Measurements from ENCODE around the gene HOMER3. TPM values are rescaled to one million over a fixed set of nuclear protein-coding genes. Genes with fewer than 3 reads are reported as not detected.

Gene HOMER3
- total RNA-seq, 2 donors from 2014 or later = 27.5 to 29.0 TPM

DNA sequence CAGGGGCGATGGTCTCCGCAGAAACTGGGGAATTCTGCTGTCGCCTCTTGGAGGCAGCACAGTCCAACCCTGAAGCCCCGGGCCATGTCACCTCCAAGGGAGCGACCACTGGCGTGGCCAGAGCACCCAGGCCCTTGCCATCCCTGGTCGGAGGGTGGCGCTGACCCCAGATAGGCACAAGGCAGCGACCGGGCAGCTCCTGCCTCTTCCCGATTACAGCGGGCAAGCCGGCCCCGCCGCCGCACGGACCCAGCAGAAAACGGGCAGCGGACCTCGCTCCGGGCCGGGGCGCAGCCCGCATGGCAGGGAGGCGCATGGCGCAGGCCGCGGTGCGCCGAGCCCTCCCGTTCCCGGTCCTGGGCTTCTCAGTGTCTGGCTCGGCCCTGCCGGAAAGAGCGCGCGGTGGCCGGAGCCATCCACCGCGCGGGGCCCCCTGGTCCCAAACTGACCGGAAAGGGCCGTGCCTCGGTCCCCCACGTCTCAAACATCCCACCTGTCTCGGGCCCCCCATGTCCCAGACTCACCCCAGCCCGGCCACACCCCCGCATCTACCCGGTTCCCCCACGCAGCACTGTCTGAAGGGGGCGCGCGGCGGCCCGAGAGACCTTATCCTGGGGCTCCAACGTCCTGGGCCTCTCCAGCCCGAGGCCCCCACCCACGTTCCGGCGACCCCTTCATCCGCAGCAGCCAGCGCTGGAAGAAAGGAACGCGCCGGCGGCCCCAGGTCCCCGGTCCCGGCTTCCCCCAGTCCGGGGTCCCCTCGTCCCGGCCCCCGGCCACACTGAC is 45.8 kb downstream of the HOMER3 start:
- intact Hi-C loops (cut with DNase I) = no loop called here
- ATAC-seq (peak; percentile 21), DNase-seq (peak in 3 of 4 donors; percentile 33 to 51 (median 48))
- TF ChIP-seq POLR2A (IDR thresholded peaks at IDR 0.05) = no peak
- TF ChIP-seq, protein P1, sequence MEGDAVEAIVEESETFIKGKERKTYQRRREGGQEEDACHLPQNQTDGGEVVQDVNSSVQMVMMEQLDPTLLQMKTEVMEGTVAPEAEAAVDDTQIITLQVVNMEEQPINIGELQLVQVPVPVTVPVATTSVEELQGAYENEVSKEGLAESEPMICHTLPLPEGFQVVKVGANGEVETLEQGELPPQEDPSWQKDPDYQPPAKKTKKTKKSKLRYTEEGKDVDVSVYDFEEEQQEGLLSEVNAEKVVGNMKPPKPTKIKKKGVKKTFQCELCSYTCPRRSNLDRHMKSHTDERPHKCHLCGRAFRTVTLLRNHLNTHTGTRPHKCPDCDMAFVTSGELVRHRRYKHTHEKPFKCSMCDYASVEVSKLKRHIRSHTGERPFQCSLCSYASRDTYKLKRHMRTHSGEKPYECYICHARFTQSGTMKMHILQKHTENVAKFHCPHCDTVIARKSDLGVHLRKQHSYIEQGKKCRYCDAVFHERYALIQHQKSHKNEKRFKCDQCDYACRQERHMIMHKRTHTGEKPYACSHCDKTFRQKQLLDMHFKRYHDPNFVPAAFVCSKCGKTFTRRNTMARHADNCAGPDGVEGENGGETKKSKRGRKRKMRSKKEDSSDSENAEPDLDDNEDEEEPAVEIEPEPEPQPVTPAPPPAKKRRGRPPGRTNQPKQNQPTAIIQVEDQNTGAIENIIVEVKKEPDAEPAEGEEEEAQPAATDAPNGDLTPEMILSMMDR (IDR thresholded peaks at IDR 0.05) = peak in 4 of 7 experiments; percentile 8 to 38 (median 24)
- peaks cover 0 to 6% of the 10 kb centered on the region in 2 donors for H3K27me3 ChIP-seq
- H3K36me3 ChIP-seq (replicated peaks in 1 of 2; ENCODE audit: insufficient read depth in 1 of 2, low read depth in 2 of 2) = peaks cover 0 to 2% of the 10 kb centered on the region in 2 donors
- H3K4me1 ChIP-seq = peaks cover 15% of the 10 kb centered on the region
- H3K9me3 ChIP-seq = no peaks in the 10 kb centered on the region
- H3K4me3 ChIP-seq = no peak overlapping the region
- WGBS, 2 donors = 1% methylated on average over 55 of the region's 72 CpGs; no CpG with 5 or more reads in 1 of the 2 donors
- H3K27ac ChIP-seq = no peak overlapping the region

DNA sequence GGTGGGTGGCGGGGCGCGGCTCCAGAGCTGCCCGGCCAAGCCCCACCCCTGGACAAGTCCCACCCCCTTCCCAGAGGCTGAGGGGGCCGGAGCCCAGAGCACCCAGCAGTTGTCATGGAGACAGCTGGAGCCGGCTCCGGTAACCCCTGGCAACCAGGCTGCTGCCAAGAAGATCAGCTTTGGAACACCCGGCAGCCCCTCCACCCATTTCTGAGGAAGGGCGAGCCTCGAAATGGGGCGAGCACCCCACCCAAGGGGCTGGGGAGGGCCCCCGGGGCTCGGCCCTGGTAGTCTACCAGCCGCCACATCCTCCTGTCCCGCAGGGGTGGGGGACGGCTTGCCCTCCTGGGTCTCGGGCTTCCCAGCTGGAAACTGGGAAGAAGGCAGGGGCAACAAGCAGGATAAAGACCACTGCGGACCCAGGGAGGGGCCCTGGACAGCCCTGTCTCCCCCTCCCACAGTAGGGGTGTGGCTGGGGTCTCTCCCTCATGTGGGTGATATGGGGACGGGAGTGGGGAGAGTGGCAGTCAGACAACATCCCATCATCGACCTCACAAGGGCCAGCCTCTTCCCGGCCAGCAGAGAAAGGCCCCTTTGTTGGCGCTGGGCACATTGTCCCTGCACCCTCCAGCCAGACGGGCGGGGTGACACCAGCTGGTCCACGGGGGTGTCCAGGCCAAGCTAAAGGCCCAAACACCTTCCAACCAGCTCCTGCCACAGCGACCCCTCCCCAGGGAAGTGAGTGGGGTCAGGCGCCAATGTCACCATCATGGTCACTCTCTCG is 46.6 kb downstream of the HOMER3 start:
- TF ChIP-seq, protein P1 (IDR thresholded peaks at IDR 0.05) = no peak
- no peak for TF ChIP-seq POLR2A (IDR thresholded peaks at IDR 0.05)
- Histone ChIP-seq H3K36me3 (replicated peaks in 1 of 2; ENCODE audit: insufficient read depth in 1 of 2, low read depth in 2 of 2) (no peaks in the 10 kb centered on the region), H3K4me1 (peaks cover 15% of the 10 kb centered on the region), H3K27ac (no peak overlapping the region), H3K27me3 (peaks cover 0 to 6% of the 10 kb centered on the region in 2 donors), H3K4me3 (no peak overlapping the region), H3K9me3 (no peaks in the 10 kb centered on the region)
- peak in 1 of 4 donors; percentile 41 for DNase-seq
- intact Hi-C loops (cut with DNase I) = no loop called here
- 3 to 9% methylated on average over 4 to 28 of the region's 28 CpGs for WGBS, 2 donors
- no peak for ATAC-seq

DNA sequence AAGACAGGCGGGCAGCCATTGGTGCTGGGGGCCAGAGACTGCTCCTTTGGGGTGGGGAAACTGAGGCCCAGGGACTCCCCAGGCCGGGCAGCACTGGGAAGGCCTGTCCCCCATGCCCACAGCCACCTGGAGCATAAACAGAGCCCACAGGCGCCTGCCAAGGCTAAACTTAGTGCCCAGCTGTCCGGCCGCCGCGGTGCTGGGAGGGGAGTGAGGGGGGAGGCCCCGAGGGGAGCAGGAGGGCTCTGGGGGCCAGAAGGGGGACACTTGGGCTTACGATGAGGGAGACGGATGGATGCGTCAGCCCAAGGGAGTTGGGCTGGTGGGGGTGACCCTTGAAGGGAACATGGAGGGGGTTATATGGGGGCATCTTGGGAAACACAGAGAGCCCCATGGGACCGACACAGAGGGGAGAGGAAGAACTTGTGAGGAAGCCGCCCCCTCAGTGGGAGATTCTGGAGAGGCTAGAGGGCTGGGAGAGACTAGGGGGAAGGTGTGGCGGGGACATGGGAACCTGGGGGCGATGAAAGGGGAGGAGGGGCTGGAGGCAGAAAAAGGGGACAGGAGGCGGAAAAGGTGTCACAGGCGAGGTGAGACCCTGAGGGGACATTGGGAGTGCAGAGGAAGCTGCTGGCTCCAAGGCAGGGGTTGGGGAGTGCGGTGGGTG is 47.3 kb downstream of the HOMER3 start:
- WGBS, 2 donors = 38 to 55% methylated on average over 15 to 17 of the region's 18 CpGs
- Histone ChIP-seq H3K27me3 (peaks cover 0 to 6% of the 10 kb centered on the region in 2 donors), H3K27ac (no peak overlapping the region), H3K4me1 (peaks cover 15% of the 10 kb centered on the region), H3K4me3 (no peak overlapping the region), H3K9me3 (no peaks in the 10 kb centered on the region), H3K36me3 (replicated peaks in 1 of 2; ENCODE audit: insufficient read depth in 1 of 2, low read depth in 2 of 2) (no peaks in the 10 kb centered on the region)
- intact Hi-C loops (cut with DNase I) = no loop called here
- no peak for ATAC-seq
- TF ChIP-seq, protein P1 (IDR thresholded peaks at IDR 0.05) = no peak
- no peak for TF ChIP-seq POLR2A (IDR thresholded peaks at IDR 0.05)
- no peak for DNase-seq

DNA sequence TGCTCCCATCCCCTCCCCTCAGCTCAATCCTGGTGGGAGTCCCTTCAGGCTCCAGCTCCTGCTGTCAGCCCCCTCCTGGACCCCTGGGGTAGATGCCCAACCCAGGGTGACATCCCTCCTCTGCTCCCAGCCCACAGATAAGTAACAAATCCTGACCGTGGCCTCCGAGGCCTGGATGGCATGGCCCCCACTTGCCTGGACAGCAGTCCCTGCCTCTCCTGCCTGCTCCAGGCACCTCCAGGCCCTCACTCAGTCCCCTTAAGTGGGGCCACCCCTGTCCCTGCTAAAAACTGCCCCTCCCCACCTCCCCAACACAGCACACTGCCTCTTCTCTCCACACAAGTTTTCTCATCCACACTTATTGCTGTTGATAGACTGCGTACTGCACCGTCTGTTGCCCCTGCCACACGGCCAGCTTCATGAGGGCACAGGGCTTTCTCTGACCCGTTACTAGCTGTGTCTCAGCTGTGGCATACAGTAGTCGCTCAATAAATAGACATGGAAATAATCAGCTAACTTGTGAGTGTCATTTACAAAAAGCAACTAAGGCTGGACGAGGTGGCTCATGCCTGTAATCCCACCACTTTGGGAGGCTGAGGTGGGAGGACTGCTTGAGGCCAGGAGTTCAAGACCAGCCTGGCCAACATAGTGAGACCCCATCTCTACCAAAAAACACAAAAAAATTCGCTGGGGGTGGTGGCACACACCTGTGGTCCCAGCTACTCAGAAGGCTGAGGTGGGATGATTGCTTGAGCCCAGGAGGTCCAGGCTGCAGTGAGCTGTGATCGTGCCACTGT is 50.9 kb downstream of the HOMER3 start:
- peaks cover 0 to 6% of the 10 kb centered on the region in 2 donors for H3K27me3 ChIP-seq
- intact Hi-C loops (cut with DNase I) = no loop called here
- no peak overlapping the region for H3K27ac ChIP-seq
- H3K36me3 ChIP-seq (replicated peaks in 1 of 2; ENCODE audit: insufficient read depth in 1 of 2, low read depth in 2 of 2) = no peaks in the 10 kb centered on the region
- whole genome bisulfite sequencing, 2 donors = 70 to 72% methylated on average over 10 of the region's 10 CpGs
- no peak for DNase-seq
- H3K4me1 ChIP-seq = peaks cover 4% of the 10 kb centered on the region
- TF ChIP-seq, protein P1 (IDR thresholded peaks at IDR 0.05) = no peak
- TF ChIP-seq POLR2A (IDR thresholded peaks at IDR 0.05) = no peak
- ATAC-seq = no peak
- no peak overlapping the region for H3K4me3 ChIP-seq
- H3K9me3 ChIP-seq = no peaks in the 10 kb centered on the region
